ENCODE data around the gene TRPV3.
"Not testable (repeated sequence)": the region's sequence is repeated elsewhere in the genome, so short reads cannot be mapped to it uniquely, and the experiment has no call there.

Gene TRPV3

GRCh38 chr17:3573246-3574100 is 15.9 kb upstream of the TRPV3 start:
- no peak for DNase-seq (ENCODE audit: low read depth)

GRCh38 chr17:3572231-3572630 is 14.6 kb upstream of the TRPV3 start:
- DNase-seq (ENCODE audit: low read depth): no peak

- no peak for DNase-seq (ENCODE audit: low read depth)
Measured at GRCh38 chr17:3571043-3571900, 13.7 kb upstream of the TRPV3 start.

GRCh38 chr17:3569534-3570137 is 12.0 kb upstream of the TRPV3 start:
- no peak for DNase-seq (ENCODE audit: low read depth)

GRCh38 chr17:3566551-3566950 is 8.9 kb upstream of the TRPV3 start:
- no peak for DNase-seq (ENCODE audit: low read depth)

- no peak for DNase-seq (ENCODE audit: low read depth)
Measured at GRCh38 chr17:3565143-3565542, 7.5 kb upstream of the TRPV3 start.

GRCh38 chr17:3564241-3564640 is 6.6 kb upstream of the TRPV3 start:
- DNase-seq (ENCODE audit: low read depth): not testable (repeated sequence)

- DNase-seq (ENCODE audit: low read depth): no peak
Measured at GRCh38 chr17:3559270-3559645, 1.6 kb upstream of the TRPV3 start.

- DNase-seq (ENCODE audit: low read depth): no peak
Measured at GRCh38 chr17:3558603-3559269, 1.1 kb upstream of the TRPV3 start.

GRCh38 chr17:3556916-3557767 is 470 bp downstream of the TRPV3 start:
- DNase-seq (ENCODE audit: low read depth): no peak

- DNase-seq (ENCODE audit: low read depth): no peak
Measured at GRCh38 chr17:3556239-3556915, 1.2 kb downstream of the TRPV3 start.

GRCh38 chr17:3555189-3555796 is 2.3 kb downstream of the TRPV3 start:
- no peak for DNase-seq (ENCODE audit: low read depth)

GRCh38 chr17:3554440-3554839 is 3.2 kb downstream of the TRPV3 start:
- no peak for DNase-seq (ENCODE audit: low read depth)

- DNase-seq (ENCODE audit: low read depth): no peak
Measured at GRCh38 chr17:3553419-3554401, 3.9 kb downstream of the TRPV3 start.

GRCh38 chr17:3552916-3553315 is 4.7 kb downstream of the TRPV3 start:
- no peak for DNase-seq (ENCODE audit: low read depth)

- DNase-seq (ENCODE audit: low read depth): no peak
Measured at GRCh38 chr17:3551189-3551588, 6.4 kb downstream of the TRPV3 start.

GRCh38 chr17:3549610-3550162 is 7.9 kb downstream of the TRPV3 start:
- no peak for DNase-seq (ENCODE audit: low read depth)

GRCh38 chr17:3547628-3548027 is 10.0 kb downstream of the TRPV3 start:
- DNase-seq (ENCODE audit: low read depth): no peak

GRCh38 chr17:3546997-3547396 is 10.6 kb downstream of the TRPV3 start:
- DNase-seq (ENCODE audit: low read depth): no peak

Measured in stimulated activated CD8-positive, alpha-beta memory T cell treated with anti-CD3 and anti-CD28 coated beads, Interleukin-12 subunit alpha, Interleukin-12 subunit beta, amount 100 ng/mL, for 1 hour (primary cell).